NB4 (cell line): ENCODE results near the gene FKBP1B.
"Not testable (repeated sequence)": the region's sequence is repeated elsewhere in the genome, so short reads cannot be mapped to it uniquely, and the experiment has no call there.

ENCODE experiments used
- DNase-seq: peaks from one replicate; pipeline ENCODE4 v3.0.0; 2010; ENCODE audit warnings: low read depth
- H3K4me3 ChIP-seq: one replicate; pipeline ENCODE4 v1.5.1; 2011; ENCODE audit warnings: mild to moderate bottlenecking, low read depth, low read length, moderate library complexity
- MYC ChIP-seq: IDR thresholded peaks from 2 replicates; pipeline ENCODE4 v1.6.1; 2011; ENCODE audit warnings: low read depth, low read length
- POLR2A ChIP-seq: IDR thresholded peaks from 2 replicates; pipeline ENCODE4 v1.6.1; 2011; ENCODE audit warnings: mild to moderate bottlenecking; ENCODE audit not compliant: insufficient read length; ENCODE audit errors: extremely low read depth
- TF ChIP-seq, protein P1 (sequence below): IDR thresholded peaks from 2 replicates; pipeline ENCODE4 v1.6.1; 2011; ENCODE audit warnings: low read depth, low read length
- TF ChIP-seq, protein P2 (sequence below): IDR thresholded peaks from one replicate; pipeline ENCODE4 v1.5.1; 2012; ENCODE audit warnings: low read depth, low read length

The FKBP1B gene

DNA sequence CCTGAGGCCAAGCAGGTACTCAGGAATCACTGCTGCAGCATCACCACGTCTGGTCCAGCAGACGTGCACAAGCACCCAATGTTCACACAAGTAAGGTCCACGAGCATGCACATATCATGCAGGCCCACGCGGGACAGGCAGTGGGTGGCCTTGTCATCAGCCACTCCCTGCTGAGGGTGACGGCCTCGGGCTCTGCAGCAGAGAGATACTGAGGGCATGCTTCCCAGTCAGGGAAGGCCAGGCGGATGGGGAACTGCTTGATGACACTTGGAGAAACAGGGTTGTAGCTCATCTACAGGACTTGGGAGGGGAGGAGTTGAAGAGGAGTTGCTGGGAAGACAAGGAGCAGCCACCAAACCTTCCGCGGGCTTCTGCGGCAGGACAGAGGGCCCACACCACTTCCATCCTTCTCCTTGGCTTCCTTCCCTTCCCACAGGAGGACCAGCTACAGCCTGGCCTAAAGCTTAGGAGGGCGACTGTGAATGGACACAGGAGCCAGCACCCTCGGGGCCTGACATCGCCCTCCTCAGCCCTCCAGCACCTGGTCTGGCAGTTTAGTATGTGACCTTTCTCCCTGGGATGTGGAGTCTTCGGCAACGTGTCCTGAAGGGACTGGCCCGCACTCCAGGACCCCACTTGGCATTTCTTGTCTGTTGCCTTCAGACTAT, 24.4 kb upstream of the FKBP1B start:
- TF ChIP-seq, protein P1, sequence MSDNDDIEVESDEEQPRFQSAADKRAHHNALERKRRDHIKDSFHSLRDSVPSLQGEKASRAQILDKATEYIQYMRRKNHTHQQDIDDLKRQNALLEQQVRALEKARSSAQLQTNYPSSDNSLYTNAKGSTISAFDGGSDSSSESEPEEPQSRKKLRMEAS, result no peak
- TF ChIP-seq POLR2A (no peak), MYC (no peak)
- TF ChIP-seq, protein P2, sequence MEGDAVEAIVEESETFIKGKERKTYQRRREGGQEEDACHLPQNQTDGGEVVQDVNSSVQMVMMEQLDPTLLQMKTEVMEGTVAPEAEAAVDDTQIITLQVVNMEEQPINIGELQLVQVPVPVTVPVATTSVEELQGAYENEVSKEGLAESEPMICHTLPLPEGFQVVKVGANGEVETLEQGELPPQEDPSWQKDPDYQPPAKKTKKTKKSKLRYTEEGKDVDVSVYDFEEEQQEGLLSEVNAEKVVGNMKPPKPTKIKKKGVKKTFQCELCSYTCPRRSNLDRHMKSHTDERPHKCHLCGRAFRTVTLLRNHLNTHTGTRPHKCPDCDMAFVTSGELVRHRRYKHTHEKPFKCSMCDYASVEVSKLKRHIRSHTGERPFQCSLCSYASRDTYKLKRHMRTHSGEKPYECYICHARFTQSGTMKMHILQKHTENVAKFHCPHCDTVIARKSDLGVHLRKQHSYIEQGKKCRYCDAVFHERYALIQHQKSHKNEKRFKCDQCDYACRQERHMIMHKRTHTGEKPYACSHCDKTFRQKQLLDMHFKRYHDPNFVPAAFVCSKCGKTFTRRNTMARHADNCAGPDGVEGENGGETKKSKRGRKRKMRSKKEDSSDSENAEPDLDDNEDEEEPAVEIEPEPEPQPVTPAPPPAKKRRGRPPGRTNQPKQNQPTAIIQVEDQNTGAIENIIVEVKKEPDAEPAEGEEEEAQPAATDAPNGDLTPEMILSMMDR, result no peak
- no peak for DNase-seq
- H3K4me3 ChIP-seq, result no peak overlapping the region

DNA sequence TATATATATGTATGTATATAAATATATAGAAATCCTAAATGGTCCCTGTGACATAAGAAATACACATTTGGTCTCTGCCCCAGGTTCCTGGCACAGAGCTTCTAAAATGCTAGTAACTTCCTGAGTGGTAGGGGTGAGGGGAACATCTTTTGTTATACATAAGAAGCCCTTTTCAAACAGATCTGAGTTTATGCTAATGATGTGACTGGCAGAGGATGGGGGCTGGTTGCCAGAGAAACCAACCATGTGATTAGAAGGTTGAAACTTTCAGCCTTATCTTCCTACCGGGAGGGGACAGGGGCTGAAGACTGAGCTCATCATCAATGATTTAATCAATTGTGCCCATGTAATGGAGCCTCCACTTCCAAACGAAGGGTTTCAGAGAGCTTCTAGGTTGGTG, 23.3 kb upstream of the FKBP1B start:
- no peak for DNase-seq
- no peak overlapping the region for H3K4me3 ChIP-seq
- TF ChIP-seq POLR2A, result no peak
- TF ChIP-seq, protein P1, result no peak
- TF ChIP-seq, protein P2, result no peak

DNA sequence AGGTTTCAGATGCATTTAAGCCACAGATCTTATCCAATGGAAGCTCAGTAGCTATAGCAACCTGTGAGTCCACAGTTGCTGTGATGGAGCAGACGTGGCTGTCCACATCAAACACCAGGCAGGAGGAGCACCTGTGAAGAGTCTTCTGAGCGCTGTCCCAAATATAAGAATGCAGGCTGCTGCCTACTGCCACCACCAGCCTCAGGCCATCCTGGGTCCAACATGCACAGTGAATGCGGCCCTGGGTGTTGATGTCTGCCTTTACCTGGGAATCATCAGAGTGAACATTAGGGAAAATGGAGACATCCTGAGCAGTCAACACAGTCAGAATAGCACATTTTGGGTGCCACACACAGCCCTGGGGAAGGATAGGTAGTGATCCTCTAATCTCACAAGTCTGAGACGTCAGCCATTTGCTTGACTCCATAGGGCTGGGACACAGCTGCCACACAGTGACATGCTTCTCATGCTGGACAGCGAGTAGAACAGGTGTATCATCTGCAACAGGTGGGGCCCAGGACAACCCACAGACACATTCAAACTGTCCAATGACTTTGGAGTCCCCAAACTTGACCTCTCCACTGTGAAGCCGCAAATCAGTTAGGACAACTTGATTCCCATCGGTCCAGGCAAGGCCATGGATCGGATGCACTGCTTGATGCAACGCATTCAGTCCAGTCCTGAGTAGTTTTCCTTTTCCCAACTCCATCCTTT, 10.6 kb upstream of the FKBP1B start:
- DNase-seq, result no peak
- TF ChIP-seq, protein P2, result no peak
- no peak for TF ChIP-seq MYC
- TF ChIP-seq, protein P1, result no peak
- TF ChIP-seq POLR2A, result no peak
- no peak overlapping the region for H3K4me3 ChIP-seq

DNA sequence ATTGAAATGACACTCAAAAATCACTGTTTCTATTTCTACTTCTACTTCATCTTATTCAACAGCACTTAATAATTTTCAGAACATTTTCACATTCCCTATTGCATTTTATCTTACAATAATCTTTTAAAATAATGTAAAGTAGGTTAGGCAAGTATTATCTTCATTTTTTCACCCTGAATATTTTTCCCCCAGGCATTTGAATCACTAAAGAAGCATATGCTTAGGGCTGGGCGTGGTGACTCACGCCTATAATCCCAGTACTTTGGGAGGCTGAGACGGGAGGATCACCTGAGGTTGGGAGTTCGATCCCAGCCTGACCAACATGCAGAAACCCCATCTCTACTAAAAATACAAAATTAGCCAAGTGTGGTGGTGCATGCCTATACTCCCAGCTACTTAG, 9.0 kb upstream of the FKBP1B start:
- TF ChIP-seq, protein P2, result no peak
- TF ChIP-seq MYC, result no peak
- TF ChIP-seq, protein P1, result no peak
- no peak for TF ChIP-seq POLR2A
- DNase-seq, result no peak

DNA sequence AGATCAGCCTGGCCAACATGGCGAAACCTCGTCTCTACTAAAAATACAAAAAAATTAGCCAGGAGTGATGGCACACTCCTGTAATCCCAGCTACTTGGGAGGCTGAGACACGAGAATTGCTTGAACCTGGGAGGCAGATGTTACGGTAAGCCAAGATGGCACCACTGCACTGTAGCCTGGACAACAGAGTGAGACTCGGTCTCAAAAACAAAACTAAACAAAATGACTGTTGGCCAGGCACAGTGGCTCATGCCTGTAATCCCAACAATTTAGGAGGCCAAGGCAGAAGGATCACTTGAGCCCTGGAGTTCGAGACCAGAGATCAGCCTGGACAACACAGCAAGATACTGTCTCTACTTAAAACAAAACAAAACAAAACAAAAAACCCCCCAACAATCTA, 6.4 kb upstream of the FKBP1B start:
- not testable (repeated sequence) for H3K4me3 ChIP-seq, DNase-seq

More for the DNA sequence above, 9.0 kb upstream of the FKBP1B start:
- no peak overlapping the region for H3K4me3 ChIP-seq

DNA sequence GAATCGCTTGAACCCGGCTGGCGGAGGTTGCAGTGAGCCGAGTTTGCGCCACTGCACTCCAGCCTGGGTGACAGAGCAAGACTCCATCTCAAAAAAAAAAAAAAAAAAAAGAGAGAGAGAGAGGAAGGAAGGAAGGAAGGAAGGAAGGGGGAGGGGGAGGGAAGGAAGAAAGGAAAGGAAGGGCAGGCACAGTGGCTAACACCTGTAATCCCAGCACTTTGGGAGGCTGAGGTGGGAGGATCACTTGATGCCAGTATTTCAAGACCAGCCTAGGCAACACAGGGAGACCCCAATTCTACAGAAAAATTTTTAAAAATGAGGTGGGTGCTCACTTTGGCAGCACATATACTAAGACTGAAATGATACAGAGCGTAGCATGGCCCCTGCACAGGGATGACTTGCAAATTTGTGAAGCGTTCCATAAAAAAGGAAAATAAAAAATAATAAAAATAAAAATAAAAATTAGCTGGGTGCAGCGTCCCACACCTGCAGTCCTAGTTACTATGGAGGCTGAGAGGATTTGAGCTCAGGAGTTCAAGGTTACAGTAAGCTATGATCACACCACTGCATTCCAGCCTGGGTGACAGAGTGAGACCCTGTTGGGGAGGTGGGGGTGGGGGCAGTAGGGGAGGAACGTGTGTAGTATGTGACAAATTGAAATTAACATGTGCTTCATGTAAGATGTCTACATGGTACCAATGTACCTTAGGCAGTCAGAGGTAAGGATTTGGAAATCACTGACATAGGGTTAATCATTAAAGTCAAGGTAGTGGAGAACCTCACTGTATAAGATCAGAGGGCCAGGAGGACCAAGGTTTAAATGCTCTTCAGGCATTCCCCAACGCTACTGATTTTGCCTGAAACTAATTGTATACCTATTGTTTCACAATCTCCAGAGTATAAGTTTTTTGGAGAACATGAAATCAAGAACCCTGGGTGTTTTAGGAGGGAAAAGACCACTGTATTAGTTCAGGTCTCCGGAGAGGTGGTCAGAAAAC, 3.7 kb upstream of the FKBP1B start:
- TF ChIP-seq, protein P2, result no peak
- TF ChIP-seq MYC, result no peak
- no peak for TF ChIP-seq POLR2A
- TF ChIP-seq, protein P1, result no peak
- peak overlapping the region; percentile 77 for H3K4me3 ChIP-seq

More for the DNA sequence above, 3.7 kb upstream of the FKBP1B start:
- no peak for DNase-seq
